Measurements from ENCODE around the gene TBL1X.

The TBL1X gene

DNA sequence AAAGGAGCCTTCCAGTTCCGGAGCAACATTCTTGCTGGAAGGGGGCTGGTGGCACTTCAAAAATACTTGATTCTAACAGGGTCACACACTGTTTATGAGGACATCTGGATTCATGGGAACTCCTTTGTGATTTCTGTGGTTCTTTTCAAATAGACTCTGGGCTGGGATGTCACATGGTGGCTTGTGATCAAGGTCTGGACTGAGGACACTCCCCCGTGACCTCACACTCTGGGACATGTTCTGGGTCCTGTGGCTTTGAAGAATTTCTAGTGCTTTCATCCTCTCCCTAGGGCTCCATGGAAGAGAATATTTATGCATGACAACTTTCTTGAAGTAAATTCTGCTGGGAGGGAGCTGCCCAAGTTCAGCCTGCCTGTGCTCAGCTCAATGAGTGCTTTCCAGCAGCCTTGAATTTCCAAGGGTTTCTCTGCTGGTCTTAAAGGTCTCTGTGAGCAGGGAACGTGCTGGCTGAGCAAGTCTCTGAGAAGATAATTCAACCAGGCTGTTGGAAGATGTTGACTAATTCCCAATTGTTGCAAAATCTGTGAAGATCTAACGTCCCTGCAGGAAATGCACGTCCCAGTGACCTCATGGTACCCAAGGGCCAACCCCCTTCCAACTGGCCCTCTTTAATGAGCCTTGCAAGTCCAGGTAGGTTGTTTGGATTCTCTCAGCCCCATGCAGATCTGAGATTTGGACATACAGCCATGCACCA lies 264.5 kb downstream of the TBL1X start:
- no peaks in the 10 kb centered on the region for H3K27me3 ChIP-seq (ENCODE audit: control insufficient read depth, insufficient read depth, low read length)
- no peaks in the 10 kb centered on the region for H3K36me3 ChIP-seq (ENCODE audit: control insufficient read depth, low read depth, low read length)
- no peak overlapping the region for H3K4me3 ChIP-seq (ENCODE audit: low read length)
- H3K9me3 ChIP-seq (ENCODE audit: control insufficient read depth, low read depth, low read length): peaks cover 26% of the 10 kb centered on the region
- H3K9ac ChIP-seq (ENCODE audit: low read length): no peak overlapping the region
- H3K4me1 ChIP-seq (ENCODE audit: control insufficient read depth, low read depth, low read length): no peaks in the 10 kb centered on the region
- no peak overlapping the region for H3K27ac ChIP-seq (ENCODE audit: low read length)

DNA sequence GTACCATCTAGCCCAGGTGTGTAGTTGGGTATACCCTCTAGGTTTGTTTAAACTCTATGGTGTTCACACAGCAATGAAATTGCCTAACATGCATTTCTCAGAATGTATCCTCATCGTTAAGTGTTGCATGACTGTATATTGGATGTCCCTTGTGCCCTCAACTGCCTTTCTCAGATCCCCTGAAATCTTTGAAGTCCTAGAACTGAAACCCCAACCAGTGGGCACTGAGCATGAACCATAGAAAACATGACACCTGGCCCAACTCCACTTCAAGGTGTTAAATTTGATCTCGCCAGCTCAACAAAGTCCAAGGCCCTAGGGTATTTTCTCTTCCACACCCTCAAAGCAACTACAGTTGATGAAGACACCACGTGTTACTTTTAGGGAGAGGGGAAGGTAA lies 265.2 kb downstream of the TBL1X start:
- H3K4me1 ChIP-seq (ENCODE audit: control insufficient read depth, low read depth, low read length): no peaks in the 10 kb centered on the region
- no peak overlapping the region for H3K27ac ChIP-seq (ENCODE audit: low read length)
- H3K9ac ChIP-seq (ENCODE audit: low read length): no peak overlapping the region
- H3K4me3 ChIP-seq (ENCODE audit: low read length): no peak overlapping the region
- H3K27me3 ChIP-seq (ENCODE audit: control insufficient read depth, insufficient read depth, low read length): no peaks in the 10 kb centered on the region
- H3K36me3 ChIP-seq (ENCODE audit: control insufficient read depth, low read depth, low read length): no peaks in the 10 kb centered on the region
- H3K9me3 ChIP-seq (ENCODE audit: control insufficient read depth, low read depth, low read length): peaks cover 26% of the 10 kb centered on the region

DNA sequence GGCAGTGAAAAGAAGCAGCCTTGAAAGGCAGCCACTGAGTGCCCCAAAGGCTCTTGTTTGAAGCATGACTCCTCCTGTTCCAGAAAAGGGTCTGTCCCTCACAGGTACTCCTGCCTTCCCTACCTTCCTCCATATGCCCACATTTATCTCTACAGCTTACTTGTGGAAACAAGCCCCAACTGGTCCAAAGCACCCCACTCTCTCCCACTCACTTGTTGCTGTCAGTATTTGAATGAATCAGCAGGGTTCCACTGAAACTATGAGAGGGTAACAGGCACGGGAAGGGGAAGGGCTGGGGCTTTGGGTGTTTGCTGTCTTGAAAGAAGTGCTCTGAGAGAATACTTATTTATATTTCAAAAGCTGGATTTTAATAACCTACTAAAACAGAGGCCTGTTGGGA lies 265.9 kb downstream of the TBL1X start:
- no peaks in the 10 kb centered on the region for H3K4me1 ChIP-seq (ENCODE audit: control insufficient read depth, low read depth, low read length)
- peaks cover 26% of the 10 kb centered on the region for H3K9me3 ChIP-seq (ENCODE audit: control insufficient read depth, low read depth, low read length)
- no peaks in the 10 kb centered on the region for H3K27me3 ChIP-seq (ENCODE audit: control insufficient read depth, insufficient read depth, low read length)
- H3K4me3 ChIP-seq (ENCODE audit: low read length): no peak overlapping the region
- H3K27ac ChIP-seq (ENCODE audit: low read length): no peak overlapping the region
- H3K36me3 ChIP-seq (ENCODE audit: control insufficient read depth, low read depth, low read length): no peaks in the 10 kb centered on the region
- no peak overlapping the region for H3K9ac ChIP-seq (ENCODE audit: low read length)

DNA sequence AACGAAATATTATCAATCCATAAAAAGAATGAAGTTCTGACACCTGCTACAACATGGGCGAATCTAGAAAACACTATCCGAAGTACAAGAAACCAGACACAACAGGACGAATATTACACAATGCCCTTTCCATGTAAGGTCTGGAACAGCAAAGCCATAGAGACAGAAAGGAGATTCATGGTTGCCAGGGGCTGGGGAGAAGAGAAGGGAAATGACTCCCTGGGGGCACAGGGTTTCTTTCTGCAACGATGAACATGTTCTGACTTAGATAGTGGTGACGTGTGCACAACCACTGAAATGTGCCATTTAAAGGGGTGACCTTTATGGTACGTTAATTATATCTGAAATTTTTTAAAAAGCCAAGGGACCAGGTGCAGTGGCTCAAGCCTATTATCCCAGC lies 272.5 kb downstream of the TBL1X start:
- H3K36me3 ChIP-seq (ENCODE audit: control insufficient read depth, low read depth, low read length): no peaks in the 10 kb centered on the region
- H3K9ac ChIP-seq (ENCODE audit: low read length): no peak overlapping the region
- no peak overlapping the region for H3K27ac ChIP-seq (ENCODE audit: low read length)
- no peak overlapping the region for H3K4me3 ChIP-seq (ENCODE audit: low read length)
- no peaks in the 10 kb centered on the region for H3K27me3 ChIP-seq (ENCODE audit: control insufficient read depth, insufficient read depth, low read length)
- H3K4me1 ChIP-seq (ENCODE audit: control insufficient read depth, low read depth, low read length): no peaks in the 10 kb centered on the region
- no peaks in the 10 kb centered on the region for H3K9me3 ChIP-seq (ENCODE audit: control insufficient read depth, low read depth, low read length)

DNA sequence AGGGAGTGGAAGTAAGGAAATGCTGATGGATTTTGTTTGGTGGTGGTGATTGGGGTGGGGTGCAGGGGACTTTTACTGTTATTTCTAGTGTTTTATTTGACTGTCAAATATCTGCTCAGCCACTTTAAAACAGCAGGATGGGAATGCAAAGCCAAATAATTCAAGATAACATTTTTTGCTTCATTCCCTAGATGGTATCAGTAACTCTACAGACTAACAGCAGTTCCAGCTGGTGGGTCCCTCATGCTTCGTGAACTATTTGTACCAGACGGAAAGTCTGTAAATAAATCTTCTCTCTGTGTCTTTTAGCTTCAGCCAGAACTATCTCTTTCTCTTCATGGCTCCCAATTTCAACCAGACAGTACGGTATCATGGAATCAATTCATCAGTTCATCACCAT lies 273.3 kb downstream of the TBL1X start:
- H3K4me1 ChIP-seq (ENCODE audit: control insufficient read depth, low read depth, low read length): no peaks in the 10 kb centered on the region
- no peak overlapping the region for H3K9ac ChIP-seq (ENCODE audit: low read length)
- H3K27me3 ChIP-seq (ENCODE audit: control insufficient read depth, insufficient read depth, low read length): no peaks in the 10 kb centered on the region
- H3K9me3 ChIP-seq (ENCODE audit: control insufficient read depth, low read depth, low read length): no peaks in the 10 kb centered on the region
- H3K4me3 ChIP-seq (ENCODE audit: low read length): no peak overlapping the region
- H3K36me3 ChIP-seq (ENCODE audit: control insufficient read depth, low read depth, low read length): no peaks in the 10 kb centered on the region
- H3K27ac ChIP-seq (ENCODE audit: low read length): no peak overlapping the region

DNA sequence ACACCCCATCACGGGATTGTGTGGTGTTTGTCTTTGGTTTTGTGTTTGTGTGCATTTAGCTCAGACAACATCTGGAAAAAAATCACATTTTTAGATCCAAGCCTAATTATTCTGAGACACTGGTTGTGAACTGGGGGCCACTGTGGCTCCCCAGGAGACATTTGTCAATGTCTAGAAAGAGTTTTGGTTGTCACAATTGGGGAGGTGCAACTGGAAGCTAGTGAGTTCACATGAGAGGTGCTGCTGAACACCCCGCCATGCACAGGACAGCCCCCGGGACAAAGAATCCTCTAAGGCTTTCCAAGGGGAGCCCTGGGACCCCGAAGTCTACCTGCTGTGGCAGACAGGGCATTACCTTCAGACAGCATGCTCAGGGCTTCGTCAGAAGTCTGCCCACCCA lies 274.3 kb downstream of the TBL1X start:
- Histone ChIP-seq H3K4me1 (ENCODE audit: control insufficient read depth, low read depth, low read length) (no peaks in the 10 kb centered on the region), H3K4me3 (ENCODE audit: low read length) (no peak overlapping the region), H3K27me3 (ENCODE audit: control insufficient read depth, insufficient read depth, low read length) (no peaks in the 10 kb centered on the region), H3K9ac (ENCODE audit: low read length) (no peak overlapping the region), H3K9me3 (ENCODE audit: control insufficient read depth, low read depth, low read length) (no peaks in the 10 kb centered on the region), H3K36me3 (ENCODE audit: control insufficient read depth, low read depth, low read length) (no peaks in the 10 kb centered on the region), H3K27ac (ENCODE audit: low read length) (no peak overlapping the region)

DNA sequence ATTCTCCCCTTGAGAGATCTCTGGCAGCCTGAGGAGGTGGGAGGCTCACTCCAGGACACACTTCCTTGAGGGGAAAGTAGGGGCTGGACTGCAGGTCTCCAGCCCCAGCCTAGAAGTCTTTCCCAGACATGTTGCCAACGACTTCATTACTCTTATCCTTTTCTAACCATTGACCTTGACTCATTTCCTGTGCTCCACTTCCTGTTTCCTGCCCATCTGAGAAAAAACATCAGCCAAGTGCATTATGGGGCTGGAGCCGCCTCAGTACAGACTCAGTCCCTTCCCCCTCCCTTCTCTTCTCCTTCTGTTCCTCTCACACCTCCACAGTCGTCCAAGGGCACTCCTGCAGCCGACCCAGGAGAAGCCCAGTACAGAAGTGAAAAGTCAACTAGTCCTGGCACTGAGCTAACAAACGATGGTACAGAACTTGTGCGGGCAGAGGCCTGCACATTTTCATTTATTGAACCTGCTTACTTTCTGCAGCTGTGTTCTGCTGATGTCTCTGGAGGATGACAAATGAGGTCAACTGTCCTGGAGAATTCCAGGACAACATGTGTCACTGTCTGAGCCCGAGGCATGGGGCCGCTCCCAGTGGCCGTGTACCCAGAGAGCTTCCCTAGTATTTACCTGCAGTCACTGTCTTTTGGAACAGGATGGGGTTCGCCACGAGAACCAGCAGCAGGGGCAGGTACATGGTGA lies 280.7 kb downstream of the TBL1X start:
- Histone ChIP-seq H3K9me3 (ENCODE audit: control insufficient read depth, low read depth, low read length) (no peaks in the 10 kb centered on the region), H3K36me3 (ENCODE audit: control insufficient read depth, low read depth, low read length) (no peaks in the 10 kb centered on the region), H3K4me3 (ENCODE audit: low read length) (no peak overlapping the region), H3K27me3 (ENCODE audit: control insufficient read depth, insufficient read depth, low read length) (no peaks in the 10 kb centered on the region), H3K27ac (ENCODE audit: low read length) (peak overlapping the region; percentile 73), H3K9ac (ENCODE audit: low read length) (peak overlapping the region; percentile 30), H3K4me1 (ENCODE audit: control insufficient read depth, low read depth, low read length) (peaks cover 22% of the 10 kb centered on the region)

DNA sequence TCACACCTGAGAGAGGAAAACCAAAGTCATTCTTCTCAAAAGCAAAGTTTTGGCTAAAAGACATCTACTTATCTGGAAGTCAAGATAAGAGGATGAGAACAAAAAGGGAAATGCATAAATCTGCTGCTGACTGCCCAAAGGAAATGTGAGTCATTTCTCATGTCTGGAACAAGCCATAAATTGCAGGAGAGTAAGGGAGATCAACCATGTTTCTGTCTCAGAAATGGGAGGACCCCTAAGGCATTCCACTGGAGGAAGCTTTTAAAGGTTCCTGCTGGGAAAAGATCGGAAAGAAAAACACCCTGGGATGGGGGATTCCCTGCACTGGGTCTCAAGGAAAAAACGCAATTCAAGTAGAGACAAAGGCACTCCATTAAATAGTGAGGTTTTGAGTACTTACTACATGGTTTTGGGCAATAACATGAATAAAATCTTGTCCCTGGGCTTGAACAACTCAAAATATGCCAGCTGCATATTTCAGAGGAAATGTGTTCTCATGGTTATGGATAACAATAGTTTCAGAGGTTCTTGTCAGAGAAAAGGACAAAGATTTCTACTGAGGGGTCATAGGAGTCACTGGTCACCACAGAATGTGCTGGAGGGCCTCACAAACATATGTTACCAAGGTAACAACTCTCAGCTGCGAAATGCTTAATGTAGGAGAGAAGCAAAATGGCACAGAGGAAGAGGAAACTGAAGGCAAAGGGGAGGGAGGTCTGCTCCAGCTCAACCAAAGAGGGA lies 281.5 kb downstream of the TBL1X start:
- H3K4me1 ChIP-seq (ENCODE audit: control insufficient read depth, low read depth, low read length): peaks cover 22% of the 10 kb centered on the region
- no peak overlapping the region for H3K4me3 ChIP-seq (ENCODE audit: low read length)
- H3K9me3 ChIP-seq (ENCODE audit: control insufficient read depth, low read depth, low read length): no peaks in the 10 kb centered on the region
- H3K36me3 ChIP-seq (ENCODE audit: control insufficient read depth, low read depth, low read length): no peaks in the 10 kb centered on the region
- peak overlapping the region; percentile 73 for H3K27ac ChIP-seq (ENCODE audit: low read length)
- H3K9ac ChIP-seq (ENCODE audit: low read length): peak overlapping the region; percentile 30
- no peaks in the 10 kb centered on the region for H3K27me3 ChIP-seq (ENCODE audit: control insufficient read depth, insufficient read depth, low read length)

DNA sequence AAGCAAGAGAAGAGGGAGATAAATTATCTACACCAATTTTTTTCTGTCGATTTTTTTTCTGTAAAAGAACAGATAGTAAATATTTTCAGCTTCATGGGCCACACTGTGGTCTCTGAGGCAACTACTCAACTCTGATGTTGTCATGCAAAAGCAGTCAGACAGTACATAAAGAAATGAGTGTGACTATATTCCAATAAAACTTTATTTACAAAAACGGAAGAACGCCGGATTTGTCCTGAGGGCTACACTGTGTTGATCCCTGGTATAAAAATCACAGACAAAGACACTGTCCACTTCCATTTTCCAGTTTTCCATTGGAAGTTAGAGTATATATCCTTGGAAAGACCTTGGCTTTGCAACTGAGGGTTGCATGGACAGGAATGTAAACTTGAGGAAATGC lies 282.8 kb downstream of the TBL1X start:
- Histone ChIP-seq H3K27me3 (ENCODE audit: control insufficient read depth, insufficient read depth, low read length) (no peaks in the 10 kb centered on the region), H3K27ac (ENCODE audit: low read length) (no peak overlapping the region), H3K4me1 (ENCODE audit: control insufficient read depth, low read depth, low read length) (peaks cover 22% of the 10 kb centered on the region), H3K36me3 (ENCODE audit: control insufficient read depth, low read depth, low read length) (no peaks in the 10 kb centered on the region), H3K4me3 (ENCODE audit: low read length) (no peak overlapping the region), H3K9me3 (ENCODE audit: control insufficient read depth, low read depth, low read length) (no peaks in the 10 kb centered on the region), H3K9ac (ENCODE audit: low read length) (no peak overlapping the region)

DNA sequence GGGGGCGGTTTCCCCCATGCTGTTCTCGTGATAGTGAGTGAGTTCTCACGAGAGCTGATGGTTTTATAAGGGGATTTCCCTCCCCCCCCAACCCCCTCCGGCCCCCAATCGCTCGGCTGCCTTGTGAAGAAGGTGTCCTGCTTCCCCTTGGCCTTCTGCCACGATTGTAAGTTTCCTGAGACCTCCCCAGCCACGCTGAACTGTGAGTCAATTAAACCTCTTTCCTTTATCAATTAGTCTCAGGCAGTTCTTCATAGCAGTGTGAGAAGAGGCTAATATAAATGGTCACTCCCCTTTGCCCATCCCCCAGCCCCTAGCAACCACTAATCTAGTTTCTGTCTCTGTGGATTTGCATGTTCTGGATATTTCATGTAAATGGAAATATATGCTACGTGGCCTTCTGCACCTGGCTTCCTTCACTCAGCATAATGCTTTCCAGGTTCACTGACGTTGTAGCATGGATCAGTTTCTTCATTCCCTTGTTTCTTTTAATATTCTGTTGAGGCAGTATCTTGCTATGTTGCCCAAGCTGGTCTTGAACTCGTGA lies 284.4 kb downstream of the TBL1X start:
- Histone ChIP-seq H3K36me3 (ENCODE audit: control insufficient read depth, low read depth, low read length) (no peaks in the 10 kb centered on the region), H3K27ac (ENCODE audit: low read length) (no peak overlapping the region), H3K4me3 (ENCODE audit: low read length) (no peak overlapping the region), H3K4me1 (ENCODE audit: control insufficient read depth, low read depth, low read length) (peaks cover 22% of the 10 kb centered on the region), H3K9me3 (ENCODE audit: control insufficient read depth, low read depth, low read length) (no peaks in the 10 kb centered on the region), H3K9ac (ENCODE audit: low read length) (no peak overlapping the region), H3K27me3 (ENCODE audit: control insufficient read depth, insufficient read depth, low read length) (no peaks in the 10 kb centered on the region)

DNA sequence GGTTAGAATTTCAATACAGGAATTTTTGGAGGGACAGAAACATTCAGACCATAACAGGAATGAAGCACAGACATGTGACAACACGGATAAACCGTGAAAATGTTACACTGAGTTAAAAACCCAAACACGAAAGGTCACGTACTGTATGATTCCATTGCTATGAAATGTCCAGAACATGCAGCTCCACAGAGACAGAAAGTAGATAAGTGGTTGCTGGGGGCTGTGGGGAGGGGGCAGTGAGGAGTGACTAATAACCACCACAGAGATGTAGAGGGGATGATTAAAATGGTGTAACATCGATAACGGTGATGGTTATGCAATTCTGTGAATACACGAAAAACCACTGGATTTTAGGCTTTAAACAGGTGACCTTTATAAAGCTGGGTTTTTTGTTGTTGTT lies 292.5 kb downstream of the TBL1X start:
- Histone ChIP-seq H3K27me3 (ENCODE audit: control insufficient read depth, insufficient read depth, low read length) (no peaks in the 10 kb centered on the region), H3K27ac (ENCODE audit: low read length) (no peak overlapping the region), H3K4me1 (ENCODE audit: control insufficient read depth, low read depth, low read length) (no peaks in the 10 kb centered on the region), H3K9me3 (ENCODE audit: control insufficient read depth, low read depth, low read length) (no peaks in the 10 kb centered on the region), H3K36me3 (ENCODE audit: control insufficient read depth, low read depth, low read length) (peaks cover 5% of the 10 kb centered on the region), H3K4me3 (ENCODE audit: low read length) (no peak overlapping the region), H3K9ac (ENCODE audit: low read length) (no peak overlapping the region)
